HG03558 (cell line): ENCODE results near the gene KDM1B.

ENCODE experiments used
- ATAC-seq: cut with Tn5 transposase; IDR thresholded peaks from one replicate; pipeline ENCODE4 v1.9.1; 2021; ENCODE audit warnings: moderate number of reproducible peaks; ENCODE audit not compliant: unreplicated experiment; ENCODE audit errors: extremely low read depth

The KDM1B gene, protein sequence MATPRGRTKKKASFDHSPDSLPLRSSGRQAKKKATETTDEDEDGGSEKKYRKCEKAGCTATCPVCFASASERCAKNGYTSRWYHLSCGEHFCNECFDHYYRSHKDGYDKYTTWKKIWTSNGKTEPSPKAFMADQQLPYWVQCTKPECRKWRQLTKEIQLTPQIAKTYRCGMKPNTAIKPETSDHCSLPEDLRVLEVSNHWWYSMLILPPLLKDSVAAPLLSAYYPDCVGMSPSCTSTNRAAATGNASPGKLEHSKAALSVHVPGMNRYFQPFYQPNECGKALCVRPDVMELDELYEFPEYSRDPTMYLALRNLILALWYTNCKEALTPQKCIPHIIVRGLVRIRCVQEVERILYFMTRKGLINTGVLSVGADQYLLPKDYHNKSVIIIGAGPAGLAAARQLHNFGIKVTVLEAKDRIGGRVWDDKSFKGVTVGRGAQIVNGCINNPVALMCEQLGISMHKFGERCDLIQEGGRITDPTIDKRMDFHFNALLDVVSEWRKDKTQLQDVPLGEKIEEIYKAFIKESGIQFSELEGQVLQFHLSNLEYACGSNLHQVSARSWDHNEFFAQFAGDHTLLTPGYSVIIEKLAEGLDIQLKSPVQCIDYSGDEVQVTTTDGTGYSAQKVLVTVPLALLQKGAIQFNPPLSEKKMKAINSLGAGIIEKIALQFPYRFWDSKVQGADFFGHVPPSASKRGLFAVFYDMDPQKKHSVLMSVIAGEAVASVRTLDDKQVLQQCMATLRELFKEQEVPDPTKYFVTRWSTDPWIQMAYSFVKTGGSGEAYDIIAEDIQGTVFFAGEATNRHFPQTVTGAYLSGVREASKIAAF

DNA sequence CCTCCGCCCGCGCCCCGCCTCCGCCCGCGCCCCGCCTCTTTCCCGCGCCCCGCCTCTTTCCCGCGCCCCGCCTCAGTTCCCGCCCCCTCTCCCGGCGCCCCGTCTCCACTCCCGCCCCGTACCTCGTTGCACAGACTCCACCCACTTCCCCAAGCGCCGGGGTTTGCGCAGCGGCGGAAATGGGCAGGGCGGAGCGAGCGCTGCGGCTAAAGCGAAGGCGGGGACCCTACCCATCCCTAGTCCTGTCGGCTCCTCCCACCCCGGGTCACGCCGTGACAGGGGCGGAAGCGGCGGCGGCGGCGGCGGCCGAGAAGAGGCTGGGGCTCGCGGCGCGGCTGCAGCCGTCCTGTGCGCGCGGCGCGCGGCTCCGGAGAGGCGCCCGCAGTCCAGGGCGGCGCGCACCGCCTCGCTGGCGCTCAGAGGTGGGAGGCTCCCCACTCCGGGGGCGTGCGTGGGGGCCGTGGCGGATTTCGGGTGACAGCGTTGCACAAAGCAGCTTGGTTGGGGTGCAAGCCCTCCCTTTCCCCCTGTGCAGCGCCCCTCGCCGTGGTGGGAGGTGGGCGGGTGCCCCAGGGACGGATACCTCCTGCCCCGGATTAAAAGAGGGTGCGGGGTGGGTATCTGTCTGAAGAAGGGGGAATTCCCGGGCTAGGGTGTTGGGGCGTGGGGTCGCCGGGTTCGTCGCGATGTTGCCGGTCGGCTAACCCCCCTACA lies at the start of gene KDM1B:
KDM1B (plus strand) TSS at position 273 of the 714 bp plus-strand sequence. CDS start 4,474 bp downstream, outside the sequence.
- ATAC-seq, result peak; percentile 74

- ATAC-seq, result no peak
Measured at GRCh38 chr6:18107061-18107460, 48.2 kb upstream of the KDM1B start.

DNA sequence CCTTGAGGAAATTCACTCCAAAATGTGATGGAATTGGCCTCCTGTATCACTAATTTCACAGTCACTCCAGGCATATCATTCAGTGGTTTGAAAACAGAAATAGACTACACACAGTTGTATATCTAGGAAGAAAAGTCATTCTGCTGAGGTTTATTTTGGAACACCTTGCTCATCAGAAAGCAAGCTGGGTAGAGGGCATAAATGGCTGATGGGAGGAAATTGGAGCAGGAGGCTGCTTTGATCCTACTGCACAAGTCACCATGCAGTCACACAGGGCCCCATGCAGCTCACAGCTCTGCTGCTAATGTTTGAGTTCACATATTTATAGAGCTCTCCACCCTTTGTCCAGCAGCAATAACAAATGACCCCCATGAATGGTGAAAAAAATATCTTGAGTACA lies 45.1 kb upstream of the KDM1B start:
- no peak for ATAC-seq

DNA sequence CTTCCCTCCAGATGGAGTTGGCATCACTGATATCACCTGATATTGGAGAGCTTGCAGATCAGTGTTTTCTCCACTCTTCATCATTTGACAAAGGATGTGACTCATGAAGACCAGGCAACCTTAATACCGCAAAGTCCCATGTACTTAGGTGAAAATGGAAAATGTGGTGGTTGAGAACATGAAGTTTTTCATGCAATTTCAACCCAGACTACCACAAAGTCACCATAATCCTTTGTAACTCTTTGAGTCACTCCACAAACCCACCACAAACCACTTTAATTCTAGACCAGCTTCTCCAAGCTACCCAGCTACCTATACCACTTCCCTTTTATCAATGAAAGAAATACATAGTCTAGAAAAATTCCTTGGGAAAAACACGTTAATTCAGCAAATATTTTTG lies 39.9 kb upstream of the KDM1B start:
- peak; percentile 41 for ATAC-seq

GRCh38 chr6:18117136-18117535 lies 38.1 kb upstream of the KDM1B start:
- no peak for ATAC-seq

DNA sequence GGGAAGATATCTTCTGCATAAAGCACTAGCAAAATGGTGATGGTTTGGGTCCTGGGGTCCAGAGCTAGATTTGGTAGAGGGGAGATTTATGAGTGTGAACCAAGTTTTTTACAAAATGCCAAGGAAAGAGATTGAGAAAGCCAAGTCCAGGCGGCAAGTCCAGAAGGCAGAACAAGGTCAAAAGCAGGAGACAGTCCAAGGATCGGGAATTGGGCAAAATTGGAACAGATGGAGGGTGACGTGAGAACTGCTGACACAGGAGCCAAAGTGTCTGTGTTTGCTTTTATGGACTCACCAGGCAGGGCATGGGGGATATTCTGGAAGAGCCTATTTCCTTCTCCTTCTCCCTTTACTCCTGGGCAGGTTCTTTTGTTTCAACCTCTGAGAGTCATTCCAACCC lies 36.9 kb upstream of the KDM1B start:
- ATAC-seq, result no peak

- ATAC-seq, result no peak
Measured at GRCh38 chr6:18119236-18119635, 36.0 kb upstream of the KDM1B start.

- no peak for ATAC-seq
Measured at GRCh38 chr6:18121580-18122127, 33.6 kb upstream of the KDM1B start.

GRCh38 chr6:18122128-18123093 lies 32.8 kb upstream of the KDM1B start, which contains the start of gene NHLRC1:
Gene NHLRC1, minus strand, starts transcription at chr6:18122677. Its CDS starts 71 bp downstream, at chr6:18122606.
- ATAC-seq, result peak; percentile 96

GRCh38 chr6:18126121-18126520 lies 29.1 kb upstream of the KDM1B start:
- ATAC-seq, result no peak

GRCh38 chr6:18132346-18132745 lies 22.9 kb upstream of the KDM1B start:
- no peak for ATAC-seq

DNA sequence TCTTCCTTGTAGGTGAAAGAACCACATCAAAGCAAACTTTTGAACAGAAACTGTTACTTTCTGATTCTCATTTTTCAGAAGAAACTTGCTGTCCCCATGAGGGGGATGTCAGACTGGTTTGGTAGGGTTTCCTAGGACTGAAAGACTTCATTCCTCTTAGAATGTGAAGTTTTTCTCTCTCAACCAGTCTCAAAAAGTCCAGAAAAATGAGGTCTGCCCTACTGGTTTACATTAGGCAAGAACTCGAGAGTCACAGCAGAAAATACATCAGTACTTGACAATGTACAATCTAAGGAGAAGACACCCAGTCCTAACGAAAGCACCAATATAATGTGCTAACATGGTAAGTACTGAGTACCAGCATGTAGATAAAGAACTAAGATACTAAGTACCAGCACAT lies 20.1 kb upstream of the KDM1B start:
- ATAC-seq, result no peak

GRCh38 chr6:18136260-18136659 lies 19.0 kb upstream of the KDM1B start:
- no peak for ATAC-seq

- ATAC-seq, result no peak
Measured at GRCh38 chr6:18138906-18139305, 16.3 kb upstream of the KDM1B start.

DNA sequence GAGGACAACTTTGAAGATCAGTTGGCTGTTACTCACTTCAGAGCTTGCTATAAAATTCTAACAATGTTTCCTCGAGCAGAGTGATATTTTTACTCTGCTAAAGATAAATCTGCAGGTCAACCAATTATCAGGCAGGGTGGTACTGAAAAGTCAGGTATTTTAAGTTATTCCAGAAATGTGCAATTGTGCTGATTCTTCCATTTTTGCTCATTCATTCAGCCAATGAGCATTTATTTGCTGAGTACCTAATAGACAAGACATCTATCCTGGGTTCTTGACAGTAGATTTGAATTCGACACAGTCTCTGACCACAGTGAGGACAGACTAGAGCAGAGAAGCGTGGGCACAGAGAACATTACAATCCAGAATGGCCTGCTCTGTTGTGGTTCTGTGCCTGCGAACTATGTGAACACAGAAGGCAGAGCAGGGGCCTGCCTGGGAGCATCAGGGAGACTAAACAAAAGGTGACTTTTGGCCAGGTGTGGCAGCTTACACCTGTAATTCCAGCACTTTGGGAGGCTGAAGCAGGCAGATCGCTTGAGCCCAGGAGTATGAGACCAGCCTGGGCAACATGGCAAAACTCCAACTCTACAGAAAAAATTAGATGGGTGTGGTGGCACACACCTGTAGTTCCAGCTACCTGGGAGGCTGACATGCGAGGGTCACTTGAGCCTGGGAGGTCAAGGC lies 15.1 kb upstream of the KDM1B start:
- ATAC-seq, result no peak

GRCh38 chr6:18141805-18142590 lies 13.2 kb upstream of the KDM1B start:
- ATAC-seq, result no peak

- ATAC-seq, result no peak
Measured at GRCh38 chr6:18142591-18142861, 12.7 kb upstream of the KDM1B start.

DNA sequence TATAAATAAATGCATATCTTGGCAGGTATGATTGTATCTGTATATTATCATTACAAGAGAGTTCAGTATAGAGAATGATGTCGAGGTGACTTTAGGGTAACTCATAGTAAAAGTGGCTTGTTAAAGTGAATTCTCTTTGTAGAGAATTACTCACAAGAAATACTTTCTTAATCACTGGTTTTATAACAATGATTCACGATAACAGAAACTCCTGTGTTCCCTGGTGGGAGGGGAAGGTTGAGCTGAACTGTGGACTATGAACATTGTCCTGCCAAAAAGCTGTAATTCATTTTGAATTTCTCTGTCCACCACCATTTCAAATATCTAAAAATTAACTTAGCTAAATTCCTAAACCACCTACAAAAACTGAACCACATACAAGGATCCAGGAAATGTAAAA lies 8.1 kb upstream of the KDM1B start:
- ATAC-seq, result no peak
